WTC11 (cell line): ENCODE results near the gene LRRC34. TPM values are rescaled to one million over a fixed set of nuclear protein-coding genes. Genes with fewer than 3 reads are reported as not detected.

ENCODE experiments used
- ATAC-seq: fragments of 200-7000 bp; cut with Tn5 transposase; 2 replicates; pipeline ENCODE4 v1.10.0; 2021; ENCODE audit warnings: mild to moderate bottlenecking, moderate library complexity
- CTCF ChIA-PET: fragments of 300-600 bp; sonication (Branson Sonifier 250); formaldehyde crosslinking; loops from one replicate; lab custom pipeline; 2021; ENCODE audit warnings: antibody characterized with exemption; lab: Charles Lee
- POLR2A ChIA-PET: fragments of 350-600 bp; sonication (Branson Sonifier 250); formaldehyde crosslinking; loops from one replicate; lab custom pipeline; 2021; ENCODE audit warnings: antibody characterized with exemption; lab: Charles Lee
- DNase-seq: peaks from one replicate; pipeline ENCODE4 v3.0.0; 2021; ENCODE audit warnings: low spot score
- H3K27ac Mint-ChIP-seq: 2 replicates; pipeline ENCODE4 v1.8.0; 2021; ENCODE audit warnings: mixed read lengths
- H3K27me3 Mint-ChIP-seq: 2 replicates; pipeline ENCODE4 v1.8.0; 2021; ENCODE audit warnings: low read depth, mild to moderate bottlenecking, moderate library complexity, mixed read lengths
- H3K36me3 Mint-ChIP-seq: 2 replicates; pipeline ENCODE4 v1.8.0; 2021; ENCODE audit warnings: mixed read lengths
- H3K4me1 Mint-ChIP-seq: 2 replicates; pipeline ENCODE4 v1.8.0; 2022; ENCODE audit warnings: mixed read lengths
- H3K4me3 Mint-ChIP-seq: 2 replicates; pipeline ENCODE4 v1.8.0; 2021; ENCODE audit warnings: mild to moderate bottlenecking, moderate library complexity, mixed read lengths
- H3K9me3 Mint-ChIP-seq: 2 replicates; pipeline ENCODE4 v1.8.0; 2021; ENCODE audit warnings: mixed read lengths
- ATF2 ChIP-seq: sonication (generic); formaldehyde crosslinking; IDR thresholded peaks from 2 replicates; pipeline ENCODE4 v1.8.1; 2022; ENCODE audit warnings: low read depth, missing genetic modification reagents, borderline replicate concordance
- CTCF ChIP-seq: fragments of 200-600 bp; IDR thresholded peaks from 2 replicates; pipeline ENCODE4 v1.8.0; 2022; ENCODE audit warnings: antibody characterized with exemption
- GRHL2 ChIP-seq: fragments of 250-450 bp; sonication (Bioruptor Pico); IDR thresholded peaks from 2 replicates; pipeline ENCODE4 v1.8.0; 2022; ENCODE audit warnings: mild to moderate bottlenecking, moderate library complexity; ENCODE audit not compliant: insufficient replicate concordance, severe bottlenecking
- IRF1 ChIP-seq: sonication (generic); formaldehyde crosslinking; IDR thresholded peaks from 2 replicates; pipeline ENCODE4 v1.8.0; 2023; ENCODE audit warnings: missing genetic modification reagents
- JUN ChIP-seq: sonication (generic); formaldehyde crosslinking; IDR thresholded peaks from 2 replicates; pipeline ENCODE4 v1.8.0; 2023; ENCODE audit warnings: mild to moderate bottlenecking, missing genetic modification reagents
- KAT7 ChIP-seq: sonication (generic); formaldehyde crosslinking; IDR thresholded peaks from 2 replicates; pipeline ENCODE4 v1.8.1; 2023; ENCODE audit warnings: missing genetic modification reagents, mild to moderate bottlenecking, borderline replicate concordance
- NFE2L1 ChIP-seq: sonication (generic); formaldehyde crosslinking; IDR thresholded peaks from 2 replicates; pipeline ENCODE4 v1.8.1; 2023; ENCODE audit warnings: missing genetic modification reagents
- PREB ChIP-seq: sonication (generic); formaldehyde crosslinking; IDR thresholded peaks from 2 replicates; pipeline ENCODE4 v1.8.1; 2022; ENCODE audit warnings: mild to moderate bottlenecking, missing genetic modification reagents, moderate library complexity, borderline replicate concordance
- SP1 ChIP-seq: sonication (generic); formaldehyde crosslinking; conservative IDR thresholded peaks from 2 replicates; pipeline ENCODE4 v1.8.1; 2022; ENCODE audit warnings: missing genetic modification reagents
- STAT6 ChIP-seq: sonication (generic); formaldehyde crosslinking; conservative IDR thresholded peaks from 2 replicates; pipeline ENCODE4 v1.8.1; 2023; ENCODE audit warnings: mild to moderate bottlenecking, low read depth, missing genetic modification reagents, moderate library complexity
- TEAD1 ChIP-seq: sonication (generic); formaldehyde crosslinking; IDR thresholded peaks from 2 replicates; pipeline ENCODE4 v1.8.0; 2022; ENCODE audit warnings: mild to moderate bottlenecking, missing genetic modification reagents
- USF2 ChIP-seq: sonication (generic); formaldehyde crosslinking; IDR thresholded peaks from 2 replicates; pipeline ENCODE4 v1.8.1; 2023; ENCODE audit warnings: mild to moderate bottlenecking, missing genetic modification reagents, moderate library complexity
- ZBTB21 ChIP-seq: sonication (generic); formaldehyde crosslinking; IDR thresholded peaks from 2 replicates; pipeline ENCODE4 v1.8.1; 2023; ENCODE audit warnings: mild to moderate bottlenecking, missing genetic modification reagents, borderline replicate concordance
- ZNF281 ChIP-seq: sonication (generic); formaldehyde crosslinking; IDR thresholded peaks from 2 replicates; pipeline ENCODE4 v1.8.0; 2023; ENCODE audit warnings: mild to moderate bottlenecking, missing genetic modification reagents
- ZNF317 ChIP-seq: sonication (generic); formaldehyde crosslinking; IDR thresholded peaks from 2 replicates; pipeline ENCODE4 v1.8.1; 2023; ENCODE audit warnings: low read depth, mild to moderate bottlenecking, moderate library complexity, missing genetic modification reagents, borderline replicate concordance
- ZNF416 ChIP-seq: fragments of 250-450 bp; sonication (Bioruptor Pico); IDR thresholded peaks from 2 replicates; pipeline ENCODE4 v1.9.0; 2021; ENCODE audit warnings: mild to moderate bottlenecking, inconsistent platforms
- ZNF423 ChIP-seq: fragments of 250-450 bp; sonication (Bioruptor Pico); IDR thresholded peaks from 2 replicates; pipeline ENCODE4 v2.1.2; 2022; ENCODE audit warnings: mild to moderate bottlenecking, moderate library complexity
- ZNF512 ChIP-seq: sonication (generic); formaldehyde crosslinking; IDR thresholded peaks from 2 replicates; pipeline ENCODE4 v1.8.1; 2022; ENCODE audit warnings: missing genetic modification reagents, borderline replicate concordance
- ZSCAN18 ChIP-seq: fragments of 250-450 bp; sonication (Bioruptor Pico); IDR thresholded peaks from 2 replicates; pipeline ENCODE4 v2.1.2; 2022; ENCODE audit warnings: mild to moderate bottlenecking, moderate library complexity
- total RNA-seq: library from RNA; stranded (reverse); gene quantifications from 3 replicates; pipeline ENCODE4 v1.2.3, GENCODE V29; 2021

The LRRC34 gene
- total RNA-seq, 1 experiment from 2014 or later, result 8.3 TPM

- Mint-ChIP-seq H3K4me1 (0 out of 2 replicates have a peak, but pooled peaks cover 5% of the 10 kb centered on the region), H3K9me3 (no peaks in the 10 kb centered on the region), H3K4me3 (no peak overlapping the region), H3K36me3 (no peaks in the 10 kb centered on the region), H3K27me3 (no peaks in the 10 kb centered on the region), H3K27ac (no peak overlapping the region)
- ATAC-seq (no peak), DNase-seq (no peak)
- TF ChIP-seq ZNF281 (CRISPR knock-in tag) (no peak), USF2 (CRISPR knock-in tag) (no peak), CTCF (no peak), JUN (no peak), GRHL2 (CRISPR knock-in tag) (no peak), ZNF416 (CRISPR knock-in tag) (no peak), STAT6 (CRISPR knock-in tag) (no peak), ZNF317 (no peak), ZSCAN18 (CRISPR knock-in tag) (no peak), TEAD1 (no peak), PREB (no peak), ZNF512 (CRISPR knock-in tag) (no peak), ATF2 (CRISPR knock-in tag) (no peak), SP1 (CRISPR knock-in tag) (no peak), IRF1 (CRISPR knock-in tag) (no peak), KAT7 (CRISPR knock-in tag) (no peak), ZBTB21 (CRISPR knock-in tag) (no peak), NFE2L1 (no peak), ZNF423 (CRISPR knock-in tag) (no peak)
- POLR2A ChIA-PET, result interaction anchor here (0.5 kb wide), 1 partner anchor 134 kb away, joined by 7 read pairs; no protein-coding TSS in a partner anchor
- CTCF ChIA-PET, result interaction anchor here (1.0 kb wide), 1 partner anchor 8 kb away, joined by 3 read pairs; no protein-coding TSS in a partner anchor
Observed at GRCh38 chr3:169841171-169841570, 28.5 kb upstream of the LRRC34 start.
